NCI-H1436 (cell line): ENCODE data around the gene DPYSL5.
"Not testable (repeated sequence)": the region's sequence is repeated elsewhere in the genome, so short reads cannot be mapped to it uniquely, and the experiment has no call there.

Experiments used
- DNase-seq: peaks from one replicate; lab custom pipeline; 2025; lab: John Stamatoyannopoulos, UW

The DPYSL5 gene

DNA sequence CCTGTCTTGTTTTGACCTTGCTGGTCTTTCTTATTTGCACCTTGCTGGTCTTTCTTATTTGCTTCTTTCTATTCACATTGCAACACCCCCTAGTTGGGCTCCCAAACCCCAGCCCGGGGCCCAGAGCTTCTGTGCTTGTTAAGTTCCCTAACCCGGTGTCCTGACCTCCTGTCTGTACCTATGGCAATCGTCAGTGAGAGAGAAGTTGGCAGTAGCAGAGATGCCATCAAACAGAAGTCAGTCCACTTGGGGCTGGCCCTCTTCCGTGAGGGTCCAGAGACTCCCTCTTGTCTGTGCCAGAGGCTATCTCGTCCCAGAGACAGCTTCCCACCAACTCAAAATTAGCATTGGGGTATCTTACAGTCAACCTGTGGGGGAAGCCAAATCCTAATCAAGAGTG is 55.7 kb downstream of the DPYSL5 start:
- DNase-seq, result no peak

DNA sequence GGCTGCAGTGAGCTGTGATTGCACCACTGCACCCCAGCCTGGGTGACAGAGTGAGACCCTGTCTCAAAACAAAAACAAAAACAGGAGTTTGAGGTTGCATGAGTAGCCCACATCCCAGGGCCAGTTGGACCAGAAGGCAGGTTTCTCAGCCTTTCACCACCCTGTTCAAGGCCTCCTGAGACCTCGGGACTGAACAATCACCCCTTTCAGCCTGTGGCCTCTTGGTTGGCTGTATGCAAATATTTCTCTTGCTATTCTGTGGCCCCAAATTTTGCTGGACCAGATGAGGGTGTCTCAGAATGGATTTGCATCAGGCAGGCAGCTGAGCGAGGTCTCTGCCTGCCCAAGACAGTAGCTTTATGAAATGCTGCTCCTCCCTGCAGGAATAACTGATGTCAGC is 56.9 kb downstream of the DPYSL5 start:
- DNase-seq, result no peak

DNA sequence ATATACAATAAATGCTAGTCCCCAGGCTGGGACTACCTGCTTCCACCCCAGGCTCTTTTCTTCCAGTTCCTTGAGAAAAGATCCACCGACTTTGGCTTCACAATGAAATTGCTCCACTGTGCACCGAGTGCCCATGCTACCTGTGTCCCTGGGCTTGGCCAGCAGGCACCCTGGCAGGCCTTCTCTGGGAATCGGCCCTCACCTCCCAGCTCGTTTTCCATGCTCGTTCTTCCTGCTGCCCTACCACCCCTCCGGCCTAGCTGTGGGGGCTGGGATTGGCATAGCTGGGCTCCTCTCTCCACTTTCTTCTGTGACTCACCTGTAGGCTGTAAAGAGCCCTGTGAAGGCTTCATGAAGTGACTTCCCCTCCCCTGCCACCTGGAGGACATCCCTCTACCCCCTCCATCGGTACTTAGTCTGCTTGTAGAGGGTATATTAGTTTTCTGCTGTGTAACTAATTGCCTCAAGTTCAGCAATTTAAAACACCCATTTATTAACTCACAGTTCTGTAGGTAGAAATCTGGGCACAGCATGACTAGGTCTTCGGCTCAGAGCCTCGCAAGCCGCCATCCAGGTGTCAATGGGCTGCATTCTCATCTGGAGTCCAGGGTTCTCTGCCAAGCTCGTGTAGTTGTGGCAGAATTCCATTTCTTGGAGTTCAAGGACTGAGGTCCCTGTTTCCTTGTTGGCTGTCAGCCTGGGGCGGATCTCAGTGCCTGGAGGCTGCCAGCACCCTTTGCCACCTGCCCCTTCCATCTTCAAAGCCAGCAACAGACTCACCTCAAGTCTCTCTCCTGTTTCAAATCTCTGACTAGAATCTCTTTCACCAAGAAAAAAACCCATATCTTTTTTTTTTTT is 57.6 kb downstream of the DPYSL5 start:
- DNase-seq, result no peak

DNA sequence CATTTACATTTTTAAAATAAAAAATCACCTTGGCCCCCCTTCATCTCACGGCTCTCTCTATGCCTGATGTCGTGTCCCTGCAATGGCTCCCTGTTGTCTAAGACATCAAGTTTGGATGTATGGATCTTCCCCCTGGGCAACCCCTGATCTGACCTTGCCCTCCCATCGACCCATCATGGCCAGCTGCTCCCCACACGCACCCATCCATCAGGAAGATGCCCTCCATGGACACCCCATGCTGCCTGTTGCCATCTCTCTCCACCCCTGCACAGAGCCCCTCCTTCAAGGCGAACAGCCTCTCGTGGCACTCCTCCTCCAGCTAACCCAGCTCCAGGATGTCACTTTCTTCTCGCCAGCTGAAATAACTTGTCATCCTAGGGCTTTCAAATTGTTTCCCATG is 59.5 kb downstream of the DPYSL5 start:
- DNase-seq, result no peak

DNA sequence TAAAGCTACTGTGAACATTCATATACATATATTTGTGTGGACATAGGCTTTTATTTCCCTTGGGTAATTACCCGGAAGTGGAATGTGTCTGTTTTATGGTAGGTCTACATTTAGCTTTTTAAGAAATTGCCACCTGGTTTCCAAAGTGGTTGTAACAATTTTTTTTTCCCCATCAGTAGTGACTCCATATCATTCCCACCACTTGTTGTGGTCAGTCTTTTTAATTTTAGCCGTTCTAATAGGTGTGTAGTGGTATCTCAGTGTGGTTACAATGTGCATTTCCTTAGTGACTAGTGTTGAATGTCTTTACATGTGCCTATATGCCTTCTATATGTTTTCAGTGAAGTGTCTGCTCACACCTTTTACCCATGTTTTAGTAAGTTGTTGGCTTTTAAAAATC is 62.2 kb downstream of the DPYSL5 start:
- no peak for DNase-seq

DNA sequence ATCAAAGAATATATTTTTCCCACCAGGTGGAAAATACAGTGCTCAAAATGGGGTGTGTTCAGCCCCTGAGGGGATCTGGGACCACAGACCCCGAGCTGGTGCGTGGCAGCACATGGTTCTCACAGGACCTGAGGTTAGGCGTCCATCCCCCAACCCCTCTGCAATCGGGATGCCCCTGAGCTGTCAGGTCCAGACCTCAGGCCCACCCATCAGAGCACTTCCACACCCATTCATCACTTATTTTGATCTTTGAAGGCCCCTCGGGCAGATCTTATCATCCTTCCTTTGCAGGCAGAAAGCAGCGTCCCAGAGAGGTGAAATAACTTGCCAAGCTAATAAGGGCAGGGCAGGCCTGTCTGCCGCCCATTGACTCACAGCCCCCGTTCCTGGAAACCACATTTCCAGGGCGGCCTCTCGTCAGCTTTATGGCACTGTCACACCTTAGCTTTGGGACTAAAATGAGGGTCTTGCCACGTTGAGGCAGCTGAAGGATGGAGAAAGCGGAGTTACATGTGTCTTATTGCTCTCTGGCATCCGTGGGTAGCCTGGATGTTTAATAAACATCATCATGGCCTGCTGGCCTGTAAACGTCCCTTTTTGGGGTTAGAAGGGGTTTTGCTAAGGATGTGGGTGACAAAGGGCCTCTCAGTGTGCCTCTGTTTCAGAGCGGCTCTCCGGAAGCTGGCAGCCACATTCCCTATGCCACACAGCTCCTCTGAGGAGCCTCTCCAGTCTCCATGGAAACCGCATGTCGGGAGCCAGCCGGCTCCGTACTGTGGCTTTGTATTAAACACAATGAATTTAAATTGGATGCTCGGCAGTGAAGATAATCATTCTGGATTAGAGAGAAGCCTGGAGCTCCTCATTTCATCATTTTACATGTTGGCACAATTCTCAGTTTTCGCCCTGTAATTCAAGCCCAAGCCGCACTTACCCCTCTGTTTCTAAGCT is 64.3 kb downstream of the DPYSL5 start:
- DNase-seq, result no peak

DNA sequence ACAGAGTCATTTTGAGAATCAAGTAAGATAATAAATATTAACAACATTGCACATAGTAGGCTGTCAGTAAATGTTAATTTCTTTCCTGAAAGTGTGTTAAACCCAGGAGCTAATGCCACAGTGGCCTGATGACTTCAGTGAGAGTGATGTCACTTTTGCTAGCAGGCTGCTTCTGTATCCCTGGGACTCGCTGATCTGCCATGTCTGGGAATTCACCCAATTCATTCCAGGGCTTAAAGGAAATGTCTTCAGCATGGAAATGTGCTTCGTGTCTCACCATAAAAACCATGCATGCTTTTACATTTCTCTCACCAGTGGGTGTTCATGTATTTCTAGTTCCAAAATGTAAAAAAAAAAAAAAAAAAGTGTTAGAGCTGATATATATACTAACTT is 65.7 kb downstream of the DPYSL5 start:
- no peak for DNase-seq

DNA sequence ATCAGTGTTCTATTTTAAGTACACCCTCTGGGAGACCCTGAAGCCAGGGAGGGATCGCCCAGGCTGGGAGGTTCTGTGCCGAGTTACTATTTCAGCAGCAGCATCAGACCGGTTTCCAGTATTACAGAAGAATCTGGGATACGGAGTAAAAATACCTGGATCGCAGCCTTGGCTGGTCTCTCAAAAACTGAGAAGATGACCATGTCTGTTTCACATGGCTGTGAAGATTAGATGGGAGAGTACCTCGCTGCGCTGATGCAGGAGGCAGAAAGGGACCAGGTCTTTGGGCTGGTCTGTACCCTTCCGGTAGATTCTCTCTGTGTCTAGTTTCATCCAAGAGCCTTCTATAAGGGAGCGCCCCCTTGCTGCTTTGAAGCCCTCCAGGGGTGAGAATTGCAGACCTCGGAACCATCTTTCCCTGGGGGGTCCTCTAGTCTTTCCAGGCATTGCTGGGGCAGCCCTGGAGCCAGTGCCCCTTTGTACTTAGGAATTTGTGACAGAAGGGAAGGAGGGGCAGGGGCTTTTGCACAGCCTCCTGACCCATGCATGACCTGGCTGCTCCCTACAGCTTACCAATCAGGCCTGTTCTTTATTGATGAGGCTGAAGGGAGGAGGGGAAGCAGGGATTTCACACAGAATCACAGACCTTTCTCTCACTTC is 66.2 kb downstream of the DPYSL5 start:
- DNase-seq, result no peak

DNA sequence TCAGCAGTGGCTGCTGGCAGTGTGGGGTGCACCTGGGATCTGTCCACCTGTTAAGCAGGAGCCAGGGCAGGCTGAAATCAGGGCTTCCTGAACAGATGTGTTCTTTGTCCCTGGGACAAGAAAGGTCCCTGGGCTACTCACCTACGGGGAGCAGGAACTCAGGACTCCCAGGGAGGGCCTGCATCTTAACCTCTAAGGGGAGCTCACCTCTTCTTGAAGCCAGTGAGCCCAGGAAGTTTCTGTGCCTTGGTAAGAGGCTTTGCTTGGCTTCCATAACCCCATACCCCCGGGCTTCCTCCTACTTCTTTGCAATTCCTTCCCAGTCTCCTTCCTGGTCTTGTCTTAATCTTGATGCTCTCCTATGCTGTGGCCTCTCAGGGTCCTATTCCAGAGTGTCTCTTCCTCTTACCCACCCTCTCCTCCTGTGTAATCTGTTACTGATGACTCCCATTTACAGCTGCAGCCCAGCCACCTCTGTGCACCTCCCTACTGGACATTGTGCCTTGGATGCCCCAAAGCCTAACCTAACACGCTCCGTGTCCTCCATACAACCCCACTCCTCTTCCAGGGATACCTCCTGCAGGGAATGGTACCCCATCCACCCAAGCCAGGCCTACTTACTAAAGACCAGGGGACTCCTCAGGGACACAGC is 66.9 kb downstream of the DPYSL5 start:
- DNase-seq, result no peak

DNA sequence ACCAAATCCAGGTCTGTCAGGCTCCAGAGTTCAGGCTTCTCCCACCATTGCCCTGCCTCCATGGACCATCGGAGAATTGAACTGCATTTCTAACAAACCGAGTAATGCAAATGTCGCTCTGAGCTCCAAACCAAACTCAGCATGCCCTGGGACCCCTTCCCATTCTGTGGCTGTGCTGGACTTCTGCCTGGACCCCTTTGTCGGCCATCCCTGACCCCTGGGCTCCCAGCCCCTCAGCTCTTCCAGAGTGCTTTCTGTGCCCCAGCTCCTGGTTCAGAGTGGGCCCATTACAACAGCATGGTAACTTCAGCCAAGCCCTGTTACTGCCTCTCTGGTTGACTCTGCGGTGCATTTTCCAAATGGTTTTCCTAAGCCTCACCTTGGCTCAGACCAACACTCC is 67.4 kb downstream of the DPYSL5 start:
- DNase-seq, result no peak

DNA sequence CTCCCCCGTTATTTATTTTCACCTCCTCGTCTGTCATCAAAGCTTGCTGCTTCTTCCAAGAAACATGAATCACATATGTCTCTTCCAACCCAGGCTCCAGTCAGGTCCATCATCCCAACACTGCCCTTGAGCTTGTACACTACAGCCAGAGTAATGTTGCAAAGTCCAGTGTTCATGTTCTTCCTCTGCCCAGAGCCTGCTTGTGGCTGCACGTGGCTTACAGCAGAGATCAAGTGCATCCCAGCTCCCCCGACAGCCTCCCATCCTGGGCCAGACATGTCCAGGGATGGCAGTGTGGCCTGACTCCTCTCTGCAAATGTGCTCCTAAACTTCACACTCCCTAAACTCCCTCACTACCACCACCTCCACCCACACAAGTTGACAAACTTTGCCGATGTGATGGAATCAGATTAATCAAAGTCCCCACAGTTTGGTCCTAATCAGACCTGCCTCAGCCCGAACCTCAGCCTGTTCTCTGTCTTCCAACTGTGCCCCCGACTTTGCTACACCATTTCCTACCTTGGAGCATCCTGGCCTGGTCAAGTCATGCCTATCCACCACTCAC is 68.3 kb downstream of the DPYSL5 start:
- no peak for DNase-seq

DNA sequence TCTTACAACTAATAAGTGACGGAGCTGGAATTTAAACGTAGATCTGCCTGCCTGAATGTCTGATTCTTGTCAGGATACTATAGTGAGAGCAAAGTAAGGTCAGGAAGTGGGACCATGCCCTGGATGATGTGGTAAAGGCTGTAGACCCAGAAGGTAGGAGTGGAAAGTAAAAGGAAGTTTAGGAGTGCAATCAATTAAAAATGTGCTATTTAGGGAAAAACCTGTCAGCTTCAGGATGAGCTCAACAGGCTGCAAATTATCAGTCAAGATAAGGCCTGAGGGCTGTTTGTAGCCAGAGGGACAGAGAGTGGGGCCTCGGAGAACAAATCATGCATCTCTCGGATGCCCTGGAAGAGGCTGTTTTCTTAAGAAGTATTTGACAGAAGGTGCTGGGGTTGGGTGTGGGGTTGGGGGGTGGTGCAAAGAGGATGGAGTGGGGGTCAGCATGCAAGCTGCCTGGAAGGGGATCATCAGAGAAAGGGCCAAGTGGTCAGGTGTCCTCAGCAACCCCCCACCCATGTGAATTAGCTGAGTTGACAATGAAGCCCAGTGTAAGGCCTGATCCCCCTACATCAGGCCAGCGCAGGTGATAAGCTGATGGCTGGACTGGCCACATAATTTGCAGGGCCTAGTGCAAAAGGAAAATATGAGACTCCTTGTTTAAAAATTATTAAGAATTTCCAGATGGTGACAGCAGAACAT is 69.4 kb downstream of the DPYSL5 start:
- no peak for DNase-seq

DNA sequence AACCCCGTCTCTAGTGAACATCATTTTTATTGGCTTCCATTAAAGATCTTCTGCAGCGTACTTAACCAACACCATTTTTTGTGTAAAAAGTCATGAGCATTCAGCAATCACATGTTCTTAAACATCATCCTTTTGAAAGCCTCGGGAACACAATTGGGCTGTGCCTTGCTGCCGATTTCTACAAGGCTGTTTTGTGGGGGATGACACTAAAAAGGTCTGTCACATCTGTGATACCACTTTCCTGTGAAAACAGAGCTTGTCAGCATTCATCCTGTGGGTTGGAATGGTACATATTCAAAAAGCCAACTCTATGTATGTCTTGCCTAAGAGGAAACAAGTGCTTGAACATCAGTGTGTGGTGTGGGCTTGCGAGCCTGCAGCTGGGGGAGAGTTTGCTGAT is 73.4 kb downstream of the DPYSL5 start:
- no peak for DNase-seq

DNA sequence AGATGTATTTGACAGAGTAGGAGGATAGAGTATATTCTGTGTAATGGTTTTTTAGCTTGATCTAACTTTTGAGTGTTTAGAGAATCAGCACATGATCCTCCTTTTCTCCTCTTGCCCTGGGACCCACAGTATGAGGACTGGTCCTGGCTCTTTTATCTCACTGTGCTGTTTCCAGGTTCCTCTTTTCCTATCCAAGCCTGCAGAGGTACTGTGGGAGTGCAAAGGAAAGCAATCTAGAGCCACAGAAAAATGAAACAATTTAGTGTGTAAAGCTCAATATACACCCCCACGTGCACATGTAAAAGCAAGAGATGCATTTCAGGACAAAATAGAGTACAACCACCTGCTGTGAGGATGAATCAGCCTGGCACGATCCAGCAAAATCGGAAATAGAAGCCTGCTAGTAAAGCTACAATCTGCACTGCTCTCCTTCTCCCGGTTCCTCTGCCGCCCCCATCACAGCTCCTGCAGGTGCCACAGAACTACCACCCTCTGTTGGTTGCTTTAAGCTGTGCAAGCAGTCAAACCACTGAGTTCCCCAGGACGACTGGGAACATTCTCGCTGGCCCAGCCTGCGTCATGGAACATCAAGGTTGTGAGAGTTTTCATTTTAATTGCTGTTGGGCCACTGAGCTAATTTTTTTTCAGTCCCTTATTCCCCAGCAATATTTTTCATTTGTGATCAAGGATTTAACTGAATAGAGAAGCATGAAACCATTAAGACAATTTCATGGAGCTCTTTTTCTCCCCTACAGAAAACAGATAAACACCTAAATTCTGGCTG is 74.7 kb downstream of the DPYSL5 start:
- no peak for DNase-seq

DNA sequence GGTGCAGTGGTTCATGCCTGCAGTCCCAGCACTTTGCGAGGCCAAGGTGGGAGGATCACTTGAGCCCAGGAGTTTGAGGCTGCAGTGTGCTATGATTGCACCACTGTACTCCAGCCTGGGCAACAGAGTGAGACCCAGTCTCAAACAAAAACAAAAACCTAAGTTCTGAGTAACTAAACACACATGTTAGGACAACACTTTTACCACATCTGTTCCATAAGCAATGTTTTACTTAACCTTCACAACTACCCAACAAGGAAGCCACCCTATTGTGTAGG is 75.2 kb downstream of the DPYSL5 start:
- not testable (repeated sequence) for DNase-seq

DNA sequence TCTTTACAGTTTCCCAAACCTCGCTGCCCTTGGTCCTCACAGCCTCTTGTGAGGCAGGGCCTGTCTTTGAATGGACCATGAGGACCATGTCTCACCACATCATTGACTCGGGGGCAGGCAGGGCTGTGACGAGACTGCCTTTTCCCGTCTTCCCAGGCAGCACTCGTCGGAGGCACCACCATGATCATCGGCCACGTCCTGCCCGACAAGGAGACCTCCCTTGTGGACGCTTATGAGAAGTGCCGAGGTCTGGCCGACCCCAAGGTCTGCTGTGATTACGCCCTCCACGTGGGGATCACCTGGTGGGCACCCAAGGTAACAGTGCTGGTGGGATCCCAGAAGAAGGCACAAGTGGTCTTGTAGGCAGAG is 76.8 kb downstream of the DPYSL5 start:
- no peak for DNase-seq

DNA sequence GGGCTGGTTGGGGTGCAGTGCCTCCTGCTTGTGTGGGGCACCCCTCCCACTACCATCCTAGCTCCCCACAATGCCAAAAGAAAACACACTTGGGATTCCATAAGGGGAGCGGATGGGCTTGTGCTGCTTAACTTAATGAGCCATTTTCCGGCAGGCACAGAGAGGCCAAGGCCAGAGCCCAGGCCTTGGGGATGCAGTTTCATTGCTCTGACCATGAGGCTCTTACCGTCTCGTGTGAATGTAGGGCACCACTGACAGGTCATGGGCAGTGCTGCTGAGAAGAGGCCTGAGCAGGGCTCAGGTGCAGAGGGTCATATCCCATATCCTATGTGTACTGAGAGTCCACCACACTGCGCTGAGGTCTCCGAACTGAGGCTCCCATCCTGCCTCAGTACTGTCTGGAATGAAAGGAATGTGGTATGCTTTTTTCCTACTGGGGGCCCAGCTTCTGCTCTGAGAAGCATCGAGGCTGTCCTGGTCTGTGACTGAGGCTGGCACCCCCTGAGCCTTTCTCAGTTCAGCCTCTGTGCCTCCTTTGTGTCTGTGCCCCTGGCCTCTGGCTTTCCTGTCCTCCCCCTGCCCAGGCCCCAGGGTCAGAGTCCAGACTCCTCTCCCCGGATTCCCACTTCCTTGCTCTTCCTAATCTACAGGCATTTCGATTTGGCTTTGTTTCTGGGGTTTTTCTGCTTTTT is 77.3 kb downstream of the DPYSL5 start:
- no peak for DNase-seq

DNA sequence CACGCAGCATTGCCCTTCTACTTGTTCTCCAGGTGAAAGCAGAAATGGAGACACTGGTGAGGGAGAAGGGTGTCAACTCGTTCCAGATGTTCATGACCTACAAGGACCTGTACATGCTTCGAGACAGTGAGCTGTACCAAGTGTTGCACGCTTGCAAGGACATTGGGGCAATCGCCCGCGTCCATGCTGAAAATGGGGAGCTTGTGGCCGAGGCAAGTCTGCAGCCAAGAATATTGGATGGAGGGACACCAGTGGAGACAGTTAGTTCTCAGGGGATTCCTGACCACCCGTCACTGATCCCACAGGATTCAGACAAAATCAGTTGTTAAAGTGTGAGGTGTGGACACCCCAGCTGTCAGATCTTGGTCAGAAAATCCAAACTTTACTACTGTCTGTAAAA is 79.3 kb downstream of the DPYSL5 start:
- no peak for DNase-seq

DNA sequence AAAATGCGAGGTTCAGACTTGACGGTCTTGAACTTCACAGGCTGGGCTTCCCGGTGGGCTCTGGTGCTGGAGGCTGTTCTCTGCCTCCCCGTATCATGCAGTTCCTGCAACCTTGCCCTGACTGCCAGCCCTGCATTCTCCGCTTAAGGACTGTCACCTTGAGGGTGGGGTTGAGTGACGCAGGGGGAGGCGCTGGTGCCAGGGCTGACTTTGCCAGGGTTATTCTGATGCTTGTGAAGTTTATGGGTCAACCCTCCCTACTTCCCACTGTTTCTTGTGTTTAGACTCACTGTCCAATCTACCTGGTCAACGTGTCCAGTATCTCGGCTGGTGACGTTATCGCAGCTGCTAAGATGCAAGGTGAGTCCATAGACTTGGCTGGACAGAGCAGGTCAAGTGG is 85.0 kb downstream of the DPYSL5 start:
- DNase-seq, result no peak
